ENCODE results near the gene LPP. TPM values are rescaled to one million over a fixed set of nuclear protein-coding genes. Genes with fewer than 3 reads are reported as not detected.

Gene LPP
- total RNA-seq, 1 donor from 2014 or later = 96.7 TPM

- no peak for DNase-seq (ENCODE audit: extremely low spot score, unreplicated experiment)
- H3K36me3 Mint-ChIP-seq = peaks cover 6% of the 10 kb centered on the region
- no peaks in the 10 kb centered on the region for H3K27me3 Mint-ChIP-seq
- no peak overlapping the region for H3K27ac Mint-ChIP-seq
- no peak overlapping the region for H3K4me3 Mint-ChIP-seq
- H3K4me1 Mint-ChIP-seq (ENCODE audit: unreplicated experiment) = no peaks in the 10 kb centered on the region
- TF ChIP-seq, protein P1, sequence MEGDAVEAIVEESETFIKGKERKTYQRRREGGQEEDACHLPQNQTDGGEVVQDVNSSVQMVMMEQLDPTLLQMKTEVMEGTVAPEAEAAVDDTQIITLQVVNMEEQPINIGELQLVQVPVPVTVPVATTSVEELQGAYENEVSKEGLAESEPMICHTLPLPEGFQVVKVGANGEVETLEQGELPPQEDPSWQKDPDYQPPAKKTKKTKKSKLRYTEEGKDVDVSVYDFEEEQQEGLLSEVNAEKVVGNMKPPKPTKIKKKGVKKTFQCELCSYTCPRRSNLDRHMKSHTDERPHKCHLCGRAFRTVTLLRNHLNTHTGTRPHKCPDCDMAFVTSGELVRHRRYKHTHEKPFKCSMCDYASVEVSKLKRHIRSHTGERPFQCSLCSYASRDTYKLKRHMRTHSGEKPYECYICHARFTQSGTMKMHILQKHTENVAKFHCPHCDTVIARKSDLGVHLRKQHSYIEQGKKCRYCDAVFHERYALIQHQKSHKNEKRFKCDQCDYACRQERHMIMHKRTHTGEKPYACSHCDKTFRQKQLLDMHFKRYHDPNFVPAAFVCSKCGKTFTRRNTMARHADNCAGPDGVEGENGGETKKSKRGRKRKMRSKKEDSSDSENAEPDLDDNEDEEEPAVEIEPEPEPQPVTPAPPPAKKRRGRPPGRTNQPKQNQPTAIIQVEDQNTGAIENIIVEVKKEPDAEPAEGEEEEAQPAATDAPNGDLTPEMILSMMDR (conservative IDR thresholded peaks at IDR 0.05) = no peak
- H3K9me3 Mint-ChIP-seq = no peaks in the 10 kb centered on the region
These were observed 736.8 kb downstream of the LPP start for GRCh38 chr3:188890572-188891270.

- no peaks in the 10 kb centered on the region for H3K9me3 Mint-ChIP-seq
- DNase-seq (ENCODE audit: extremely low spot score, unreplicated experiment) = no peak
- no peaks in the 10 kb centered on the region for H3K27me3 Mint-ChIP-seq
- TF ChIP-seq, protein P1 (conservative IDR thresholded peaks at IDR 0.05) = no peak
- H3K36me3 Mint-ChIP-seq = peaks cover 9% of the 10 kb centered on the region
- H3K4me3 Mint-ChIP-seq = no peak overlapping the region
- H3K27ac Mint-ChIP-seq = peak overlapping the region; percentile 82
- H3K4me1 Mint-ChIP-seq (ENCODE audit: unreplicated experiment) = peaks cover 16% of the 10 kb centered on the region
These were observed 745.9 kb downstream of the LPP start for GRCh38 chr3:188899881-188900280.

- Mint-ChIP-seq H3K4me3 (no peak overlapping the region), H3K27ac (peak overlapping the region; percentile 82), H3K9me3 (no peaks in the 10 kb centered on the region), H3K27me3 (no peaks in the 10 kb centered on the region), H3K36me3 (peaks cover 9% of the 10 kb centered on the region), H3K4me1 (ENCODE audit: unreplicated experiment) (peaks cover 16% of the 10 kb centered on the region)
- TF ChIP-seq, protein P1 (conservative IDR thresholded peaks at IDR 0.05) = no peak
- no peak for DNase-seq (ENCODE audit: extremely low spot score, unreplicated experiment)
These were observed 746.5 kb downstream of the LPP start for GRCh38 chr3:188900421-188900951.

DNA sequence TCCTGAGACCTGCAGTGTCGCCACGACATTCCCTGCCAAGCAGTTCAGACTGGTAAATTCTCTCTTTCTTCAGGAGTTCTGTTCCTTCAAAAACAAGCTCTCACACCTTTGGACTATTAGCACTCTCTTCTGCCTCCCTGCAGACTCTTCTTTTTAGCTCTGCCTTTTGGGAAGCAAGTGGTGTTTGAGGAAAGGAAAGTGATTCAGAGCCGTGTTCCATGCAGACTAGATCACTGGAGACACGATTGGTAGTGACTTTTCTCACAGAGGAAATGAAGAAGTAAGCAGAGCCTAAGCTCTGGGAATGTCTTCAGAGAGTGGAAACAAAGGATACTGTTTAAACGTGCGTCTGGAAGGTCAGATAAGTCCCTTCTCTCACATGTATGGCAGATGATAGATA lies 747.2 kb downstream of the LPP start:
- H3K4me3 Mint-ChIP-seq = no peak overlapping the region
- H3K27me3 Mint-ChIP-seq = no peaks in the 10 kb centered on the region
- DNase-seq (ENCODE audit: extremely low spot score, unreplicated experiment) = no peak
- no peak overlapping the region for H3K27ac Mint-ChIP-seq
- peaks cover 9% of the 10 kb centered on the region for H3K36me3 Mint-ChIP-seq
- TF ChIP-seq, protein P1 (conservative IDR thresholded peaks at IDR 0.05) = no peak
- peaks cover 16% of the 10 kb centered on the region for H3K4me1 Mint-ChIP-seq (ENCODE audit: unreplicated experiment)
- no peaks in the 10 kb centered on the region for H3K9me3 Mint-ChIP-seq

- TF ChIP-seq, protein P1 (conservative IDR thresholded peaks at IDR 0.05) = no peak
- Mint-ChIP-seq H3K36me3 (peaks cover 10% of the 10 kb centered on the region), H3K27me3 (no peaks in the 10 kb centered on the region), H3K27ac (no peak overlapping the region), H3K4me3 (no peak overlapping the region), H3K4me1 (ENCODE audit: unreplicated experiment) (peaks cover 16% of the 10 kb centered on the region), H3K9me3 (peaks cover under 1% of the 10 kb centered on the region)
- no peak for DNase-seq (ENCODE audit: extremely low spot score, unreplicated experiment)
These were observed 747.8 kb downstream of the LPP start for GRCh38 chr3:188901671-188902287.

Measured in type B pancreatic cell (in vitro differentiated cells).